ENCODE results near the gene CHRNE. TPM values are rescaled to one million over a fixed set of nuclear protein-coding genes. Genes with fewer than 3 reads are reported as not detected.
A peak's percentile ranks its signal among the peaks of the same experiment; 100 is the strongest.

The CHRNE gene
- total RNA-seq, 1 experiment from 2014 or later = 0.31 TPM

DNA sequence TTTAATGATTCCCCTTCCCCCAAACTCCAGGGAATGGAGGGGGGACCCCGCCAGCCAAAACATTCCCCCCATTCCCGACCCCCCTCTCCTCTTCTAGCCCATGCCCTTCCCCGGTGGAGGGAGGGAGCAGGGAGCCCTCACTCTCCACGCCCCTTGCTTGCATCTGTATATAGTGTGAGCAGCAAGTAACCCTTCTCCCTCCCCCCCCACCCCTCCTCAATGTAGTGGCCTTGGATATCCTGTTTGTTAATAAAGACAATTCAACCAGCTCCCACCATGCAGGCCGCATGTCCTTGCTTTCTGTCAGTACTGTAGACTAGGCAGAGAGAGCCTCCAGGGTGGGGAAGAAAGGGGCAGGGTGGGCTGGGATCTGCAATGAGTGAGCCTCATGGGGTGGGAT lies 5.1 kb downstream of the CHRNE start:
- Histone ChIP-seq H3K56ac (ENCODE audit: insufficient read length, low read depth, low read length) (no peak overlapping the region), H3K9ac (ENCODE audit: extremely low read depth, insufficient read length, low read length) (no peak overlapping the region), H3K4me1 (ENCODE audit: insufficient read depth, low read length) (no peaks in the 10 kb centered on the region), H3K27me3 (ENCODE audit: insufficient read depth, low read length) (no peaks in the 10 kb centered on the region), H2BK120ac (ENCODE audit: low read depth, low read length, poor library complexity, severe bottlenecking) (no peak overlapping the region), H2BK12ac (ENCODE audit: insufficient read length, low read depth, low read length) (no peak overlapping the region), H3K79me1 (ENCODE audit: insufficient read depth, low read depth, low read length, poor library complexity, severe bottlenecking) (no peaks in the 10 kb centered on the region), H3K27ac (ENCODE audit: insufficient read length, low read depth, low read length) (no peak overlapping the region), H3K23ac (ENCODE audit: insufficient read length, low read depth, low read length) (no peak overlapping the region), H4K91ac (ENCODE audit: insufficient read length, low read depth, low read length) (no peak overlapping the region), H3K4me2 (ENCODE audit: insufficient read depth, insufficient read length, low read length) (no peak overlapping the region), H3K9me3 (ENCODE audit: control insufficient read depth, low read depth, low read length) (no peaks in the 10 kb centered on the region), H3K4ac (ENCODE audit: low read depth, low read length) (no peak overlapping the region), H3K14ac (ENCODE audit: insufficient read depth, low read length) (no peak overlapping the region), H3K79me2 (ENCODE audit: insufficient read depth, low read length) (no peaks in the 10 kb centered on the region), H2BK15ac (ENCODE audit: low read depth, low read length) (no peak overlapping the region), H2AFZ (ENCODE audit: low read length) (no peak overlapping the region), H4K5ac (ENCODE audit: insufficient read length, low read depth, low read length) (no peak overlapping the region), H4K20me1 (ENCODE audit: control insufficient read depth, insufficient read depth, insufficient read length) (no peaks in the 10 kb centered on the region), H2AK5ac (ENCODE audit: insufficient read length, low read length) (no peak overlapping the region), H2BK20ac (ENCODE audit: low read depth, low read length, poor library complexity, severe bottlenecking) (no peak overlapping the region), H4K8ac (replicated peaks; ENCODE audit: insufficient read length, low read depth, low read length) (no peak overlapping the region), H2BK5ac (ENCODE audit: insufficient read length, low read length) (no peak overlapping the region), H3K23me2 (ENCODE audit: insufficient read length, low read depth, low read length, poor library complexity, severe bottlenecking) (peaks cover 12% of the 10 kb centered on the region), H3K18ac (ENCODE audit: insufficient read length, low read depth, low read length) (no peak overlapping the region), H3T11ph (ENCODE audit: low read length) (no peak overlapping the region)
- no peak for DNase-seq
- Mint-ChIP-seq H3K27ac (peak overlapping the region in 1 of 3 experiments; percentile 63; a peak in 1 of 7 replicates), H3K4me1 (peaks cover 4 to 26% of the 10 kb centered on the region in 2 experiments), H3K36me3 (ENCODE audit: insufficient read depth in 1 of 3, low read depth in 3 of 3) (peaks cover 8 to 33% (median 29%) of the 10 kb centered on the region in 3 experiments; a peak in 6 of 7 replicates), H3K27me3 (ENCODE audit: low read depth) (no peaks in the 10 kb centered on the region), H3K4me3 (no peak overlapping the region; a peak in 1 of 5 replicates), H3K9me3 (no peaks in the 10 kb centered on the region)
- TF ChIP-seq, protein P1, sequence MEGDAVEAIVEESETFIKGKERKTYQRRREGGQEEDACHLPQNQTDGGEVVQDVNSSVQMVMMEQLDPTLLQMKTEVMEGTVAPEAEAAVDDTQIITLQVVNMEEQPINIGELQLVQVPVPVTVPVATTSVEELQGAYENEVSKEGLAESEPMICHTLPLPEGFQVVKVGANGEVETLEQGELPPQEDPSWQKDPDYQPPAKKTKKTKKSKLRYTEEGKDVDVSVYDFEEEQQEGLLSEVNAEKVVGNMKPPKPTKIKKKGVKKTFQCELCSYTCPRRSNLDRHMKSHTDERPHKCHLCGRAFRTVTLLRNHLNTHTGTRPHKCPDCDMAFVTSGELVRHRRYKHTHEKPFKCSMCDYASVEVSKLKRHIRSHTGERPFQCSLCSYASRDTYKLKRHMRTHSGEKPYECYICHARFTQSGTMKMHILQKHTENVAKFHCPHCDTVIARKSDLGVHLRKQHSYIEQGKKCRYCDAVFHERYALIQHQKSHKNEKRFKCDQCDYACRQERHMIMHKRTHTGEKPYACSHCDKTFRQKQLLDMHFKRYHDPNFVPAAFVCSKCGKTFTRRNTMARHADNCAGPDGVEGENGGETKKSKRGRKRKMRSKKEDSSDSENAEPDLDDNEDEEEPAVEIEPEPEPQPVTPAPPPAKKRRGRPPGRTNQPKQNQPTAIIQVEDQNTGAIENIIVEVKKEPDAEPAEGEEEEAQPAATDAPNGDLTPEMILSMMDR (conservative IDR thresholded peaks at IDR 0.05) = no peak
- no CpG with 5 or more reads among the region's 5 CpGs for WGBS (ENCODE audit: extremely low coverage, insufficient read length, low lambda C conversion rate)

All from H9 (cell line).